Stimulated activated CD8-positive, alpha-beta memory T cell treated with anti-CD3 and anti-CD28 coated beads, Interleukin-7, amount 100 ng/mL, for 1 hour (primary cell): ENCODE data around the gene MFAP5.
"Not testable (repeated sequence)": the region's sequence is repeated elsewhere in the genome, so short reads cannot be mapped to it uniquely, and the experiment has no call there.

Source experiments
- DNase-seq, 2 donors: peaks; one replicate each; pipeline ENCODE4 v3.0.0-alpha.2; 2020; ENCODE audit warnings: low read depth in 2 of 2

Gene MFAP5

DNA sequence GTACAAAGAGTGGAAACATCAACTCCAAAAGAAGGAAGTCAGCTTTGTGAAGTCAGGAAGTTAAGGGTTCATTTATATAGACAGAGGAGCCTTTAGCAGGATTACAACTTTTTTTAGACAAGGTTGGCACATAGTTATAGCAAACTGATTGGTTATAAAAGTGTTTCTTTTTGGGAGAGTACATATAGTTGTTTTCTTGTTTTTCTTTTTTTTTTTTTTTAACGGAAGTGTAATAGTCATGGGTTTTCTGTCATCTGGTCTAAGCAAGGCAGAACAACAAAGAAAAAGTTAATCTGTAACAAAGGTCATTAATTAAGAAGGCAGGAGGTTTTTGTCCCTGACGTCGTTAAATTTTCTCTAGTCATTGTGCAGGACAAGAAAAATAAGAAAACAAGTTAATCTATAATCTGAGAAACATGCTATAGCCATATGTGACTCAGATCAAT is 13.0 kb upstream of the MFAP5 start:
- DNase-seq = no peak

- no peak for DNase-seq
These were observed 9.8 kb upstream of the MFAP5 start for GRCh38 chr12:8672381-8672780.

DNA sequence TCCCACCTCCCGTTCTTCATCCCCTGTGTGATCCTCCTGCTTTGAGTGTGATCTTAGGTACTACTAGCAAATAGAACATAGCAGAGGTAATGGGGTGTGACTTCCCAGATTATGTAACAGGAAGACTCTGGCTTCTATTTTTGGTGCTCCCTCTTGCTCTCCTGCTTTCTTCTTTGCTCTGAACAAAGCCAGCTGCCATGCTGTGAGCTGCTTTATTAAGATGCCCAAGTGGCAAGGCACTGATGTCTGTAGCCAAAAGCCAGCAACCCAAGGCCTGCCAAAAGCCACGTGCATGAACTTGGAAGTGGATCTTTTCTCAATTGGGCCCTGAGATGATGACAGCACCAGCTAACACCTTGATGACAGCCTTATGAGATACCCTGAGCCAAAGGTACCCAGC is 5.8 kb upstream of the MFAP5 start:
- no peak for DNase-seq

- DNase-seq = no peak
These were observed 4.6 kb upstream of the MFAP5 start for GRCh38 chr12:8667270-8667669.

DNA sequence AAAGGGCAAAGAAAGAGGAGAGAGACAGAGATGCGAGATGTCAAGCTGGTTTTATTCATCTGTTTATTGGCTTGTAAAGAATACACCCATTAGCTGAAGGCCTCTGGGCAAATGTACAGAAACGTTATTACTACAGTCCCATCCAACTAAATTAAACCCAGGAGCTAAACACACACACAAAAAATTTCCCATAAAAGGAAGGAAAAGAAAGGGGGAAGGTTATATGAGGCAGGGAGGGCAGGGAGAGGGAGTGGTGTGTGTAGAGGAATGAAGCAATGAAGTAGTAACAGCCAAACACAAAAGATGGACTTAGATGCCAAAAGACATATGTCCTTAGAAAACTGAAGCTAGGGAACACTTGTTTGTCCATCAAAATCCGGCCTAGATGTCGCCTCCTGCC is 3.1 kb upstream of the MFAP5 start:
- no peak for DNase-seq

DNA sequence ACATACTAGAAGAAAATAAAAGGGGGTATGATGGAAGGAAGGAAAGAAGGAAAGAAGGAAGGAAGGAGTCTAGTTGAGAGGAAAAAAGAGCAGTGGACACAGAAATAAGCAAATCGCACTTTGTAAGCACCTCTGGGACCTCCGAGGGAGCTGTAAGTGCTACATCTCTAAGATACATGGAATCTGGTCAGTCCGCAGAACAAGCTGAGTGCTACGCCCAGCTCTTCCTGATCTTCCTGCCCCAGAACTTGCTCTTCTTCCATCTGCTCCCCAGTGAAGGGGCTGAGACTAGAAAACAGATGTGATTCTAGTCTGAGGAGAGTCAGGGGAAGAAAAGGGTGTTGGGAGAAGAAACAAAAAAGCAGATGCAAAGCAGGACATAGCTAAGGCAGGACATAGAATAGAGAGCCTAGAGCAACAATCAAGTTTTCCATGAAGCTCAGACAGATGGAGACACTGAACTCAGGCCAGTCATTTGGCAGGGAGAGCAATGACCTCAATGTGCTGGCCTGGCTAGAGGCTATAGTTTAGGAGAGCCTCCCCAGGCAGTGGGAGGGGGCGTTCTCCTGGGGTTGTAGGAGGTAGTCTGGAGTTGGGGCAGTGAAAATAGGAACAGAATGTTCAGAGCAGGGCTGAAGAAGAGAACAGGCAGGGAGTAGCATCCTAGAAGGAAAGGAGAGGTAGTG is 1.7 kb upstream of the MFAP5 start:
- no peak for DNase-seq

- DNase-seq = no peak
These were observed 875 bp downstream of the MFAP5 start for GRCh38 chr12:8661751-8662150.

DNA sequence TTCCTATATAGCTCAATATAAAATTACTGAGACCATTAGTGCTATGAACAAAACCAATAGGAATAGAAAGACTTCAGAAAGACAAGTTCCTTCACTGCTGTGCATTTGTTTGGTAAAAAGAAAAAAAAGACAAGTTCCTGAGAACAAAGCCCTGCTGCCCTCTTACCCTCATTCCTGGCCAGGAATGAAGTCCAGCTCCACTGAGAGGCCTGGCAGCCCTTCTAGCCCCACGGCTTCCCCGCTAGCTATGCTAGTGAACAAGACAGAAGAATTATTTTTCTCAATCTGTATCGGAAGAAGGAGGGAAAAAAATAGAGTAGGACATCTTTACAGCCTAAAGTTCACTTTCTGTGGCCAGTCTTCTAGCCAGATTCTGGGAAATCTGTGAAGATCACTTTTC is 1.6 kb downstream of the MFAP5 start:
- no peak for DNase-seq

DNA sequence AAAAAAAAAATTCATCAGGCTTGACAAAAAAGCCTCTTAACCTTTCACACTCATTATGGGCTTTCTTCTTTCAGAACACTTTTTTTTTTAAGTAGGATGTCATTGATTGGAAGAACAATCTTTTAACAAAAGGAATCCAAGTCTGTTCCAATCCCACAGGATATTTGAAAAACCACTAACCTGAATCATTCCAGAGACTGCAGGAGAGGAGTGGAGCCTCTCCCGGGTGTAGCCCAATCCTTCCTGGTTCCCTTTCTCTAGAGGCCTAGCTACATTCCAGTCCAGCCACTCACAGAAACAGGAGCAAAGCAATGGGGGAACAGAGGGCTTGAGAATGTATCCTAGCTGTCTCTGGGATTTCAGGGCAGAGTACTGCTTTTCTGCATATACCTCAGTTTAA is 4.3 kb downstream of the MFAP5 start:
- DNase-seq = no peak

- DNase-seq = no peak
These were observed 7.2 kb downstream of the MFAP5 start for GRCh38 chr12:8655421-8655820.

GRCh38 chr12:8648576-8649205 is 13.9 kb downstream of the MFAP5 start:
- peak in 1 of 2 donors; percentile 5 for DNase-seq

DNA sequence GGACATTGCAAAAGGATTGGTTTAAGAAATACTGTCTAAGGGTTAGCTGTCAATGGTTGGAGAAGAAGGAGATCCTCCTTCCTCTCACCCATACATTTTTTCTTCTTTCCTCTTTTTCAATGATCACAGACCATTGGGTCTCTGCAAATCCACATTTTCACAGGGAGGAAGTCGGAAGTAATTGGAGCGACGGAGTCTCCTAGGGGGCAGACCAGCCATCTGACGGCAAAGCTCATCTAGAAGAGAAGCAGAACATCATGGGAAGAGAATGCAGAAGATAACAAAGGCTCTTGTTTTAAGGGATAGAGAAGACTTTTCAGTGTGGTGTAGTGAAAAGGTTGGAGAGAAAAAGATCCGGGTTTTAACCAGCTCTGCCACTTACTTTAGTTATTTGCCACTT is 14.7 kb downstream of the MFAP5 start:
- DNase-seq = no peak

- no peak for DNase-seq
These were observed 18.0 kb downstream of the MFAP5 start for GRCh38 chr12:8644345-8645248.

GRCh38 chr12:8642775-8643174 is 19.9 kb downstream of the MFAP5 start:
- DNase-seq = no peak

DNA sequence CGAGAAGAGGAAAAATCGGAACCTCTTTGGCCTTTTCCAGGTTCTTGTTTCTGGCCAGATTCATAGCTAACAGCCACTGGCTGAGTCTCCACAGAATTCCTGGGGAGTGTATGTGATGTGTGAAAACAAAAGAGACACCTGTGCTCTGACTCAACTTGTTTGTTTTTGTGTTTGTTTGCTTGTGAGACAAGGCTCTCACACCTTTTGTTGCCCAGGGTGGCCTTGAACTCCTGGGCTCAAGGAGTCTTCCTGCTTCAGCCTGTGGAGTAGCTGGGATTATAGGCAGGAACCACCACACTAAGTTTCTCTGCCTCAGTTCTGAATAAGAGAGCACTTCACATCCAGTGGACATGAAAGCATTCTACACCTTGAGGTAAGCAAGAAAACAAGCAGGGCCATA is 22.7 kb downstream of the MFAP5 start:
- DNase-seq = no peak

GRCh38 chr12:8638951-8639350 is 23.7 kb downstream of the MFAP5 start:
- DNase-seq = no peak

DNA sequence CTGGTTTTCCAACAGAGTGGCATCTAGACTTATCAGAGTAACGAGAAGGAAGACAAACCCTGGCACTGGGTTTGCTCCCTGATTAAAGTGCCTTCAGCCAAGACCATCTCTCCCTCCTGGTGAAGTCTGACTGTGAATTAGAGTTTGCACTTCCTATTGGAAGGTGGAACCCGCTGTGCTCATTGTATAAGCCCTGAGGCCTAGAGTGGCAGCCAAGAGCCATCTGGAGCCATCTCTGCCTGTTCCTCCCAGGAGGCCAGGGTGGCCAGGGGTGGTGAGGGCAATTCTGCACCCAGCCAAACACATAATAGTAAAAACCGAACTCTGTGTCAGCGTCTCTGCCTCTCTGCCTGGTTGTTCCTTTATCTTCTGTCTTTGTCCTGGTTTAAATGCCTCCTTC is 25.0 kb downstream of the MFAP5 start:
- DNase-seq = no peak

DNA sequence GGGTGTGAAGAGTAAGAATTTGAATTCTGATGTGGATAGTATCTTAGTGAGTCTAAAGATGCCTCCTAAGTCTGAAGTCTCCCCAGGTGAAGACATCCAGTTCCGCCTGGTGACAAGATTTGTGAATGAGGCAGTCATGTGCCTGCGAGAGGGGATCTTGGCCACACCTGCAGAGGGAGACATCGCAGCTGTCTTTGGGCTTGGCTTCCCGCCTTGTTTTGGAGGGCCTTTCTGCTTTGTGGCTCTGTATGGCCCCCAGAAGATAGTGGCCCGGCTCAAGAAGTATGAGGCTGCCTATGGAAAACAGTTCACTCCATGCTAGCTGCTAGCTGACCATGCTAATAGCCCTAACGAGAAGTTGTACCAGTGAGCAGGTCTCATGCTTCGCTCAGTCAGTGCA is 25.4 kb downstream of the MFAP5 start:
- DNase-seq = no peak

GRCh38 chr12:8636581-8636980 is 26.0 kb downstream of the MFAP5 start:
- no peak for DNase-seq

- DNase-seq = not testable (repeated sequence)
These were observed 26.6 kb downstream of the MFAP5 start for GRCh38 chr12:8636007-8636346.

GRCh38 chr12:8635342-8636006 is 27.2 kb downstream of the MFAP5 start:
- not testable (repeated sequence) for DNase-seq

- DNase-seq = no peak
These were observed 32.5 kb downstream of the MFAP5 start for GRCh38 chr12:8630131-8630530.
